GM23338 (cell line): ENCODE data around the gene MYO1G. TPM values are rescaled to one million over a fixed set of nuclear protein-coding genes. Genes with fewer than 3 reads are reported as not detected.

Experiments used
- ATAC-seq: fragments of 200-7000 bp; cut with Tn5 transposase; 3 replicates; pipeline ENCODE4 v1.9.1; 2020
- DNase-seq: peaks from one replicate; pipeline ENCODE4 v3.0.0-alpha.2; 2015; ENCODE audit warnings: low spot score
- H2AFZ ChIP-seq: fragments of 200-600 bp; sonication (generic); 2 replicates; pipeline ENCODE4 v1.8.0; 2016; ENCODE audit warnings: antibody characterized with exemption, mild to moderate bottlenecking, moderate library complexity
- H3F3A ChIP-seq: fragments of 200-600 bp; sonication (generic); replicated peaks from 2 replicates; pipeline ENCODE4 v1.8.0; 2017; ENCODE audit warnings: antibody characterized with exemption, mixed run types, low read depth
- H3K27ac ChIP-seq: fragments of 200-600 bp; sonication (generic); 2 replicates; pipeline ENCODE4 v1.6.1; 2016; ENCODE audit warnings: low read depth
- H3K27me3 ChIP-seq: fragments of 200-600 bp; sonication (generic); 2 replicates; pipeline ENCODE4 v1.8.0; 2016; ENCODE audit warnings: mild to moderate bottlenecking, mixed run types, moderate library complexity; ENCODE audit not compliant: insufficient read depth
- H3K36me3 ChIP-seq: fragments of 200-600 bp; sonication (generic); 2 replicates; pipeline ENCODE4 v1.8.0; 2016; ENCODE audit warnings: mild to moderate bottlenecking; ENCODE audit not compliant: insufficient read depth
- H3K4me1 ChIP-seq: fragments of 200-600 bp; sonication (generic); 2 replicates; pipeline ENCODE4 v1.8.0; 2016; ENCODE audit warnings: mild to moderate bottlenecking, moderate library complexity; ENCODE audit not compliant: insufficient read depth
- H3K4me2 ChIP-seq: fragments of 200-600 bp; sonication (generic); 2 replicates; pipeline ENCODE4 v1.7.1; 2017; ENCODE audit warnings: mixed run types
- H3K4me3 ChIP-seq: fragments of 200-600 bp; sonication (generic); 2 replicates; pipeline ENCODE4 v1.6.1; 2016; ENCODE audit warnings: mixed run types
- H3K79me2 ChIP-seq: fragments of 200-600 bp; sonication (generic); replicated peaks from 2 replicates; pipeline ENCODE4 v1.8.0; 2017; ENCODE audit warnings: mild to moderate bottlenecking; ENCODE audit not compliant: insufficient read depth
- H3K9me2 ChIP-seq: fragments of 200-600 bp; sonication (generic); 2 replicates; pipeline ENCODE4 v1.8.0; 2017; ENCODE audit not compliant: insufficient read depth
- H4K20me1 ChIP-seq: fragments of 200-600 bp; sonication (generic); replicated peaks from 2 replicates; pipeline ENCODE4 v1.8.0; 2017; ENCODE audit warnings: mild to moderate bottlenecking; ENCODE audit not compliant: insufficient read depth
- H3K27ac Mint-ChIP-seq: 2 replicates; pipeline ENCODE4 v1.8.0; 2020; ENCODE audit warnings: inconsistent platforms, mild to moderate bottlenecking, moderate library complexity, mixed read lengths
- H3K27me3 Mint-ChIP-seq: 3 replicates; pipeline ENCODE4 v1.8.0; 2022; ENCODE audit warnings: low read depth, mild to moderate bottlenecking, moderate library complexity, mixed read lengths, inconsistent platforms; ENCODE audit not compliant: insufficient read depth, poor library complexity
- H3K36me3 Mint-ChIP-seq: 3 replicates; pipeline ENCODE4 v1.8.0; 2021; ENCODE audit warnings: low read depth, mild to moderate bottlenecking, inconsistent platforms, moderate library complexity, mixed read lengths
- H3K4me1 Mint-ChIP-seq: 3 replicates; pipeline ENCODE4 v1.8.0; 2020; ENCODE audit warnings: mild to moderate bottlenecking, inconsistent platforms, mixed read lengths
- H3K4me3 Mint-ChIP-seq: 3 replicates; pipeline ENCODE4 v1.8.0; 2021; ENCODE audit warnings: moderate library complexity, mild to moderate bottlenecking, inconsistent platforms, mixed read lengths
- H3K9me3 Mint-ChIP-seq: 3 replicates; pipeline ENCODE4 v1.8.0; 2020; ENCODE audit warnings: moderate library complexity, mild to moderate bottlenecking, inconsistent platforms, mixed read lengths
- CREB1 ChIP-seq: fragments of 250-450 bp; sonication (Bioruptor Pico); IDR thresholded peaks from 2 replicates; pipeline ENCODE4 v1.5.0; 2020; ENCODE audit warnings: low read depth, mild to moderate bottlenecking, moderate library complexity
- EZH2 ChIP-seq: fragments of 200-600 bp; sonication (generic); IDR thresholded peaks from one replicate; pipeline ENCODE4 v1.8.0; 2017; ENCODE audit warnings: antibody characterized with exemption, mild to moderate bottlenecking, low read depth; ENCODE audit not compliant: unreplicated experiment
- JUNB ChIP-seq: IDR thresholded peaks from one replicate; pipeline ENCODE4 v1.6.1; 2016; ENCODE audit warnings: antibody characterized with exemption; ENCODE audit not compliant: unreplicated experiment
- polyA plus RNA-seq: library from polyadenylated mRNA; unstranded; fragments of >200 nt; fragmentation: Nextera tagmentation; extraction: Ambion mirVana; gene quantifications from 2 replicates; pipeline ENCODE4 v1.2.1, GENCODE V29; 2016
- total RNA-seq: library from RNA; depleted of rRNA; stranded (reverse); fragments of >200 nt; shearing (Covaris generic); gene quantifications from 2 replicates; pipeline ENCODE4 v1.2.3, GENCODE V29; 2014
- TF ChIP-seq, protein P1 (sequence below): IDR thresholded peaks from one replicate; pipeline ENCODE4 v1.6.1; 2018; ENCODE audit warnings: antibody characterized with exemption; ENCODE audit not compliant: unreplicated experiment
- TF ChIP-seq, protein P2 (sequence below), 2 experiments: fragments of 200-600 bp in 1 of 2; sonication (generic) in 1 of 2; conservative IDR thresholded peaks; 2 replicates each; pipeline versions ENCODE4 v1.5.1 to v1.6.1; 2016 to 2017; ENCODE audit warnings: antibody characterized with exemption in 2 of 2, low read depth in 2 of 2, mild to moderate bottlenecking in 2 of 2, moderate library complexity in 1 of 2

Gene MYO1G
- total and polyA plus RNA-seq, 2 experiments from 2014 or later: 0.10 to 0.11 TPM

DNA sequence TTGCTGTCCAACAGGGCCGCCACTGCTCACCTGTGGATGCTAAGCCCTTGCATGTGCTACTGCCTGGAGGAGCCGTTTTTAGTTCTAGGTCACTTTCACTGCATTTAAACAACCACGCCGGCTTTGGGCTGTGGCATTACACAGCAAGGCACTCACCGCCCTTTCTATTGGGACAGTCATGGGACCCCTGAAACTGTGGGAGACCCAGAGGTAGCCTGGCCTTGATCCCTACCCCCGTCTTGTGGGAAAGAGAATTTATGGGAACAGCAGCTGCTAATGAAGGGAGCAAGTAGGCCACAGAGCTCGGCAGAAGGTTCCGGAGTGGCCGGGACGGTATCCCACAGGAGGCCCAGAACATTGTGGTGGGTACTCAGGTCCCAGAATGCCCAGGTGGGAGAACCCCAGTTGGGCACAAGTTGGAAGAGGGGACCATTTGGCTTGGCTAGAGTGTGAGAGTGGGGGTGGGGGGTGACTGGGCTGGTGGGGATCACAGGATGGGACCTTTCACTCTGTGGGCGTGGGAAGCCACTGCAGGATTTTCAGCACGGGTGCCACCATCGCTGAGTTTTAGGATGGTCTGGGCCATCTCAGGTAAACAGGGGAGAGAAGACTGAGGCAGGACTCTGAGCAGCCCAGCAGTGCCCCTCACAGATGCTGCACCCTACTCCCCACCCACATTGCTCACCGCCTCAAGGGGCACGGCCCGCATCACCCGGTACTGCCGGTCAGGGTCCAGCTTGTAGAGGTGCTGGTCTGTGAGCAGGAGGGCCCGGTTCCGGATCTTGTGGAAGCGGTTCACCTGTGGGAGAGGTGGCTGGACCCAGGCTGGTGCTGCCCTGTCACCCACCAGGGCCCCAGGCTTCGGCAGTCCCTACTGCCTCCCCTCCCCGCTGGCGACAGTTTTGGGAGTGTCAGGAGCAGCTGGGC is 15.2 kb downstream of the MYO1G start (continued):
- TF ChIP-seq, protein P1, sequence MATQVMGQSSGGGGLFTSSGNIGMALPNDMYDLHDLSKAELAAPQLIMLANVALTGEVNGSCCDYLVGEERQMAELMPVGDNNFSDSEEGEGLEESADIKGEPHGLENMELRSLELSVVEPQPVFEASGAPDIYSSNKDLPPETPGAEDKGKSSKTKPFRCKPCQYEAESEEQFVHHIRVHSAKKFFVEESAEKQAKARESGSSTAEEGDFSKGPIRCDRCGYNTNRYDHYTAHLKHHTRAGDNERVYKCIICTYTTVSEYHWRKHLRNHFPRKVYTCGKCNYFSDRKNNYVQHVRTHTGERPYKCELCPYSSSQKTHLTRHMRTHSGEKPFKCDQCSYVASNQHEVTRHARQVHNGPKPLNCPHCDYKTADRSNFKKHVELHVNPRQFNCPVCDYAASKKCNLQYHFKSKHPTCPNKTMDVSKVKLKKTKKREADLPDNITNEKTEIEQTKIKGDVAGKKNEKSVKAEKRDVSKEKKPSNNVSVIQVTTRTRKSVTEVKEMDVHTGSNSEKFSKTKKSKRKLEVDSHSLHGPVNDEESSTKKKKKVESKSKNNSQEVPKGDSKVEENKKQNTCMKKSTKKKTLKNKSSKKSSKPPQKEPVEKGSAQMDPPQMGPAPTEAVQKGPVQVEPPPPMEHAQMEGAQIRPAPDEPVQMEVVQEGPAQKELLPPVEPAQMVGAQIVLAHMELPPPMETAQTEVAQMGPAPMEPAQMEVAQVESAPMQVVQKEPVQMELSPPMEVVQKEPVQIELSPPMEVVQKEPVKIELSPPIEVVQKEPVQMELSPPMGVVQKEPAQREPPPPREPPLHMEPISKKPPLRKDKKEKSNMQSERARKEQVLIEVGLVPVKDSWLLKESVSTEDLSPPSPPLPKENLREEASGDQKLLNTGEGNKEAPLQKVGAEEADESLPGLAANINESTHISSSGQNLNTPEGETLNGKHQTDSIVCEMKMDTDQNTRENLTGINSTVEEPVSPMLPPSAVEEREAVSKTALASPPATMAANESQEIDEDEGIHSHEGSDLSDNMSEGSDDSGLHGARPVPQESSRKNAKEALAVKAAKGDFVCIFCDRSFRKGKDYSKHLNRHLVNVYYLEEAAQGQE: no peak
- no peak for TF ChIP-seq JUNB

DNA sequence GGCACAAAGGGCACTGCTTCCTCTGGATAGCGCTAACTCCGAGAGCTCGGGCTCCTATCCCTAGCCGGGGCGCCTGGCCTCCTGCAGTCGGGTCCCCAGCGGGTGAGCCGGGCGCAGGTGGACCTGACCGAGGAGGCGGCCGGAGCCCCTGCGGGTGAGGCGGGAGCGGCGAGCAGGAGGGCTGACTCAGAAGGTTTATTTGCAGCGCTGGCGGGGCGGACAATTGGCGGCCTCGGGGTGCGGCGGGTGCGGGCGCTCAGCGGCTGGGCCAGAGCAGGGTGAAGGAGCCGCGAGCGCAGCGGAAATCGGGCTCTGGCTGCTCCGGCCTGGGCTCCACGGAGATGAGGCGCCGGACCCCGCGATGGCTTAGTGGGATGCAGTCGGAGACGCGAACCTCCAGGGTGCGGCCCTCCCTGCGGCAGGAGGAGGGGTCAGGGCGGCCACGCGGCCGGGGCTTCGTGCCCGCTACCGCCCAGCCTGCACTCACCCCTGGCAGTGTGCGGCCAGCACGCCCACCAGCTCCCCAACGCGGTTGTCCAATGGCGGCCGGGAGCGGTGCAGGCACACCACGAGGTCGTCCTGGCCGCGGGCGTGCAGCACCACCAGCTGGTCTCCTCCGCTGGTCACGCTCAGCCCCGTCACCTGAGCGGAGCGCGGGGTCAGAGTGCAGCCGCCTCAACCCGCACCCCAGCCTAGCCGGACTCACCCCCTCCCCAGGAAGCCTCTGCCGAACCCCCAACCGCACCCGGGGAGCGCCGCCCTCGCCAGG is 16.1 kb downstream of the MYO1G start:
- H3K27me3 Mint-ChIP-seq: peaks cover 22% of the 10 kb centered on the region
- no peaks in the 10 kb centered on the region for H3K9me3 Mint-ChIP-seq
- H3K9me2 ChIP-seq: no peaks in the 10 kb centered on the region
- TF ChIP-seq EZH2 (peak; percentile 50), CREB1 (no peak)
- TF ChIP-seq, protein P2, sequence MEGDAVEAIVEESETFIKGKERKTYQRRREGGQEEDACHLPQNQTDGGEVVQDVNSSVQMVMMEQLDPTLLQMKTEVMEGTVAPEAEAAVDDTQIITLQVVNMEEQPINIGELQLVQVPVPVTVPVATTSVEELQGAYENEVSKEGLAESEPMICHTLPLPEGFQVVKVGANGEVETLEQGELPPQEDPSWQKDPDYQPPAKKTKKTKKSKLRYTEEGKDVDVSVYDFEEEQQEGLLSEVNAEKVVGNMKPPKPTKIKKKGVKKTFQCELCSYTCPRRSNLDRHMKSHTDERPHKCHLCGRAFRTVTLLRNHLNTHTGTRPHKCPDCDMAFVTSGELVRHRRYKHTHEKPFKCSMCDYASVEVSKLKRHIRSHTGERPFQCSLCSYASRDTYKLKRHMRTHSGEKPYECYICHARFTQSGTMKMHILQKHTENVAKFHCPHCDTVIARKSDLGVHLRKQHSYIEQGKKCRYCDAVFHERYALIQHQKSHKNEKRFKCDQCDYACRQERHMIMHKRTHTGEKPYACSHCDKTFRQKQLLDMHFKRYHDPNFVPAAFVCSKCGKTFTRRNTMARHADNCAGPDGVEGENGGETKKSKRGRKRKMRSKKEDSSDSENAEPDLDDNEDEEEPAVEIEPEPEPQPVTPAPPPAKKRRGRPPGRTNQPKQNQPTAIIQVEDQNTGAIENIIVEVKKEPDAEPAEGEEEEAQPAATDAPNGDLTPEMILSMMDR (conservative IDR thresholded peaks at IDR 0.05; ENCODE audit: low read depth in 2 of 2): peak in 1 of 2 experiments; percentile 34; a peak in 2 of 4 replicates
- H3K27ac Mint-ChIP-seq: no peak overlapping the region
- H3K4me3 ChIP-seq: peak overlapping the region; percentile 57
- ATAC-seq (peak; percentile 72), DNase-seq (peak; percentile 75)
- no peaks in the 10 kb centered on the region for H3K36me3 Mint-ChIP-seq
- H3K4me2 ChIP-seq: peak overlapping the region; percentile 83
- H3K4me1 ChIP-seq: no peaks in the 10 kb centered on the region
- 0 out of 2 replicates have a peak, but pooled peaks cover 4% of the 10 kb centered on the region for H3F3A ChIP-seq
- H3K36me3 ChIP-seq: no peaks in the 10 kb centered on the region
- no peaks in the 10 kb centered on the region for H3K79me2 ChIP-seq
- H3K4me3 Mint-ChIP-seq: peak overlapping the region; percentile 54; the same call in 2 of the 3 replicates
- H4K20me1 ChIP-seq: no peaks in the 10 kb centered on the region
- H3K27me3 ChIP-seq: peaks cover 22% of the 10 kb centered on the region
- peak overlapping the region; percentile 96 for H2AFZ ChIP-seq
- H3K27ac ChIP-seq: no peak overlapping the region
- H3K4me1 Mint-ChIP-seq: no peaks in the 10 kb centered on the region
